Adipocyte (in vitro differentiated cells): ENCODE data around the gene TMED6.

Experiments used
- DNase-seq: peaks from one replicate; pipeline ENCODE4 v3.0.0-alpha.2; 2015; ENCODE audit warnings: low read depth
- H3K27me3 ChIP-seq: replicated peaks from 2 replicates; pipeline ENCODE4 v1.7.0; 2013; ENCODE audit warnings: mild to moderate bottlenecking, low read length, moderate library complexity; ENCODE audit not compliant: control insufficient read depth, insufficient read depth
- H3K36me3 ChIP-seq: 2 replicates; pipeline ENCODE4 v1.7.0; 2013; ENCODE audit warnings: low read length, mild to moderate bottlenecking, moderate library complexity; ENCODE audit not compliant: control insufficient read depth, insufficient read depth, severe bottlenecking
- H3K4me1 ChIP-seq: 2 replicates; pipeline ENCODE4 v1.7.0; 2013; ENCODE audit warnings: mild to moderate bottlenecking, low read length, moderate library complexity; ENCODE audit not compliant: control insufficient read depth, insufficient read depth
- H3K4me3 ChIP-seq: 2 replicates; pipeline ENCODE4 v1.7.0; 2013; ENCODE audit warnings: mild to moderate bottlenecking, low read length, moderate library complexity
- H3K9ac ChIP-seq: 2 replicates; pipeline ENCODE4 v1.7.0; 2013; ENCODE audit warnings: mild to moderate bottlenecking, low read length, moderate library complexity
- H3K9me3 ChIP-seq: 2 replicates; pipeline ENCODE4 v1.7.0; 2013; ENCODE audit warnings: mild to moderate bottlenecking, low read length, moderate library complexity; ENCODE audit not compliant: control insufficient read depth

Gene TMED6

DNA sequence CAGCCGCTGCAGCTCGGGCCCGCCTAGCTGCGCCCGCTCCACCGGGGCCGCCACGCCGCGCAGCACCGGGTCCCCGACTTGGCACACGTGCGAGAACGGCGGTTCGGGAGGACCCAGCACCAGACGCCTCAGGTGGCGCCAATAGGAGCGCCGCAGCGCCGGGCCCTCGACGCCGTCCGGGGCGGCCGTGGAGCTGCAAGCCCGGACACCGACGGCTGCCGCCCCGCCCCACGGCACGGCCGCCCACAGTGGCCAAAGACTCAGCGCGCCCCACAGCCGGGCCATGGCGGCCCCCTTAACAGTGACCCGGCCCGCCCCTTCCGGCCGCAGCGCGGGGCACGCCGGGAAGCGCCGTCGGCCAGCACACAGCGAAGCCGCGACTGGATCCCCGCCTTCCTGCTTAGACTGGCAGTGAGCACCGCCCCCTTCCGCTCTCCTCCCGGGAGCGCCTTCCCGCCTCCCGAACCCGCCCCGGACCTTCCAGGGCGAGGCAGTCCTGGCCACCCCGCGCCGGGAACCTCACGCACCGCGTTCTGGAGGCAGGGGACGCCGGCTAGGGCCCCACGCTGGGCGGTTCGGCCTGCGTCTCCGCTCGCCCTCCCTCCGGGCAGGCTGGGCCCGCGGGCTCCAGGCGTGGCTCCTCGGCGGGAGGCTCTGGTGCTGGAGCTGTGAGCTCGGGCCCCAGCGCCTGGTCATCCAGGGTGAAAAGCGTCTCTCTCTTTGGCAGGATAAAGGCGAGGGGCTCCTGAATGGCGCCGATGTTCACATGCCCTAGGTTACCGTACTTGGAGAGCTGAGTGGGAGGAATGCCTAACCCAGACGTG lies 21.1 kb downstream of the TMED6 start, which contains the start of gene PDF:
Gene PDF (minus strand): TSS at position 303 of the 824 bp plus-strand sequence. CDS start 18 bp downstream, at position 285.
- peaks cover 58% of the 10 kb centered on the region for H3K36me3 ChIP-seq

DNA sequence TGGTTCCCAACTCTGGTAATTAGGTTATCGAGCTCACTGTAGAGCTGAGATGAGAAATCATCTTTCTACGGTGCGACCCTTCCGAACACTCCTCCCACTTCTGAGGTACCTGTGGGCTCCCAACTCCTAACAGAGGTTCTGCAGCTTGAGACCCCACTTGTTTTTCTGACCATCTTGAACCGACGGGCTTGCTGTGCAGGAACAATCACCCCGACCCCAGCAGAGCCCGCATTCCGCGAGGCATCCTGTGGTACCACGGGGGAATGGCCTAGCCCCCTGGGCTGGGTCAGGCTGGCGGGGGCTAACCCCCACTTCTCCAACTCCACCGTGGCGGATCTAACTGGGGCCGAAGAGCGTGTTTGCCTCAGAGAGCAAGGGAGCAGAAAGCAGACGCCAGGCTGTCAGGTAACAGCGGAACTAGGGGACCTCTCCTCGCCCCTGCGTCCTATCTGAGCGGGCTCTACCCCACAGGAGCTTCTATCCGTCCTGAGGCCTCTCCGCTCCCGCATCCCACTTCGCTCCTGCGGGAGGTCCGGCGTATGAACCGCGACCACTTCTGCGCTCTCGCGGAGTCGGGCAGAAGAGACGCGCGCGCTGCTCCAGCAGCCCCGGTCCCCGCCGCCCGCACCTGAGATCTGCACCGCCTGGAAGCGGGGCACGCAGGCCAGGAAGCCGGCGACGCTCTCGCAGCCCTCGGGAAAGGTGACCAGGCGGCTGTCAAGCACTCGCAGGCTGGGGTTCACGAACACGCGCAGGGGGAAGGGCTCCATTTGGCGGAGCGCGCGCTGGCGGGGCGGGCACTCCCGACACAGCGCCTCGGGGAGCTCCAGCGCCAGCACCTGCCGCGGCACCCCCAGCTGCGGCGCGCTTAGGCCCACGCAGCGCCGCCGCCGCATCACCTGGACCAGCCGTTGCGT lies 22.0 kb downstream of the TMED6 start:
- Histone ChIP-seq H3K9me3 (no peaks in the 10 kb centered on the region), H3K4me3 (peak overlapping the region; percentile 88), H3K9ac (peak overlapping the region; percentile 96), H3K27me3 (no peaks in the 10 kb centered on the region), H3K36me3 (peaks cover 55% of the 10 kb centered on the region), H3K4me1 (peaks cover 37% of the 10 kb centered on the region)
- no peak for DNase-seq

More for the DNA sequence above, 21.1 kb downstream of the TMED6 start, which contains the start of gene PDF:
- no peaks in the 10 kb centered on the region for H3K9me3 ChIP-seq
- H3K27me3 ChIP-seq: no peaks in the 10 kb centered on the region
- DNase-seq: peak; percentile 98
- peak within 1 kb of the TSS; percentile 88 for H3K4me3 ChIP-seq
- H3K4me1 ChIP-seq: peaks cover 32% of the 10 kb centered on the region
- H3K9ac ChIP-seq: peak within 1 kb of the TSS; percentile 96

DNA sequence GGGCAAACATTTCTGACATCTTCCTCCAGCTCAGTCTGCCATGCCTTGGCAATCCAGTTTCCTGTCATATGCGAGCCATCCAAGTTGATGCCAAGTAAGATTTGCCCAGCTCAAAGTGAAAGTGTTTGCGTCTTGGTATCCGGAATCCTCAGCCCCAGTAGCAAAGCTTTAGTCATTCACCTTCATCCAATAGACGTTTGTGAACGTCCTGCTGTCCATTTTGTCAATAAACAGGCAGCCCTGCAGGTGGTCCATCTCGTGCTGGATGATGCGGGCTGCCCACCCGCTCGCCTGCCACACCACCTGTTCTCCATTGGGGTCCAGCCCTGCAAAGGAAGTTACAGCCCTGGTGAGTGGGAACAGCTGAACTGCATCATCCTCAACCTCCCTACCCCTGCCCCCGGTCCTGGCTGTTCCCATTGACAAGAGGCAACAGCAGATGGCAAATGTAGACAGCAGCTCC lies 22.7 kb downstream of the TMED6 start:
- H3K9me3 ChIP-seq: no peaks in the 10 kb centered on the region
- H3K27me3 ChIP-seq: no peaks in the 10 kb centered on the region
- peaks cover 42% of the 10 kb centered on the region for H3K4me1 ChIP-seq
- H3K9ac ChIP-seq: peak overlapping the region; percentile 96
- H3K4me3 ChIP-seq: peak overlapping the region; percentile 88
- peaks cover 55% of the 10 kb centered on the region for H3K36me3 ChIP-seq
- no peak for DNase-seq

DNA sequence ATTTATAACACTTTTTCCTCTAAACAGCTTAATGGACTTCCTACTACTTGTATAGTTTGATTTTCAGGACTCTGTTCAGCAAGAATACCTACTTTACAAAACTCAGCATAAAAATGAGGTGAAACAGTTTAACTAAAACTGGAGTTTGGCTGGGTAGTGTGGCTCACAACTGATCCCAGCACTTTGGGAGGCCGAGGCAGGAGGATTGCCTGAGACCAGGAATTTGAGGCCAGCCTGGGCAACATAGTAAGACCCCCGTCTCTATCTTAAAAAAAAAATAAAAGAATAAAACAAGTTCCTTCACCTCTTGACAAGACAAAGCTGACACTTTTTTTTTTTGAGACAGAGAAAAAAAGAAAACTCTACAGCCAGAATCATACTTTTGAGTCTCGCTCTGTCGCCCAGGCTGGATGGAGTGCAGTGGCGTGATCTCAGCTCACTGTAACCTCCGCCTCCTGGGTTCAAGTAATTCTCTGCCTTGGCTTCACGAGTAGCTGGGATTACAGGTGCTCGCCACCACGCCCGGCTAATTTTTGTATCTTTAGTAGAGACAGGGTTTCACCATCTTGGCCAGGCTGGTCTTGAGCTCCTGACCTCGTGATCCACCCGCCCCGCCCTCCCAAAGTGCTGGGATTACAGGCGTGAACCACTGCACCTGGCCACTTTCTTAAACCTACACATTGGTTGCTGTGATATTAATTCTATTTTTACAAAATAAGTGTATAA lies 23.8 kb downstream of the TMED6 start:
- DNase-seq: no peak
- Histone ChIP-seq H3K27me3 (no peaks in the 10 kb centered on the region), H3K4me1 (peaks cover 44% of the 10 kb centered on the region), H3K9me3 (no peaks in the 10 kb centered on the region), H3K9ac (no peak overlapping the region), H3K36me3 (peaks cover 54% of the 10 kb centered on the region), H3K4me3 (no peak overlapping the region)

DNA sequence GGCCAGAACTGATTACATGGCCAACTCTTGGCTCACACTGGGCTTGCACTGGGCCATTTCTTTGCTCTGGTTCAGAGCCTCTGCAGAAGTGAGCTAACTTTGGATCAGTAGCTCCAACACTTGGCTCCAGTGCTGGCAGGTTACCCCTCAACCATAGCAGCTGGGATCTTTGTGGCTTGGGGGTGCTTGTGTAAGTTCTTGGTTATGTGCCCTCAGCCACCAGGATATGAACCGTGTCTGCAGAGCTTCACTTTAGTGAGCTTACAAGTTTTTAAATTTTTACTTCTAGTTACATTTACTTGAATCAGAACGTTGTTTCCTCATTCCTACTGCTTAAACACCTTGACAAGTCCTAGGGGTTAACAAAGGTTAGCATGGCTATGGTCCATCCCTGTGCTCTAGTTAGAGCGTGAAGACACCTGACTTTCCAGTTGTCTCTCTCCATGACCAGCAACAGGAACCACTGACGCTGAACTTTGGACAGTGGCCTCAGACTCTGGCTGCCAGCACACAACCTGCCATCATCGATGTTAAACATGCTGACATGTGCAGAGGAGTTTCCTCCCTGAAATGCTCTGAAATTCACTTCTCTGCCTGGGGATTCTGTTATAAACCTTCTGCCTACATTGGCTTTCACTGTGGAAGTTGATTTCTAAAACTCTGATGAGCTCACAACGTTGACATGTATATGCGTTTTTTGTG lies 25.3 kb downstream of the TMED6 start:
- Histone ChIP-seq H3K4me1 (peaks cover 44% of the 10 kb centered on the region), H3K9me3 (no peaks in the 10 kb centered on the region), H3K36me3 (peaks cover 56% of the 10 kb centered on the region), H3K4me3 (no peak overlapping the region), H3K9ac (no peak overlapping the region), H3K27me3 (no peaks in the 10 kb centered on the region)
- DNase-seq: no peak

DNA sequence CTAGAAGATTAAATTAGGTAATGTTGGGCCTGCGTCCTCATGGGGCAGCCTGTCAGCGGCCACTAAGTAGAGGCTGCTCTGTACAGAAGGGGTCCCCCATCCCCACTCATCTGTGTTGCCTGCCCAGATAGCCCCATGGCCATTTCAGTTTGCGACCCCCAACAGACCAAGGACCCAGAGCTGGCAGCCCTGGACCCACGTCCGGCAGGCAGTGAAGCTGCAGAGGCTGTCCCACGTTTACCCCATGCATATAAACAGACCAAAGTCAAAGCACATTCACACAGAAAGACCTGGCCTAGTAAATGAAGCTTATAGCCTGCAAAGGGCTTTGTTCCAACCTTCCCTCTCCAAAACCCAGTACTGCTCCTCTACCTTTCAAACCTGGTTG lies 25.8 kb downstream of the TMED6 start:
- Histone ChIP-seq H3K4me3 (no peak overlapping the region), H3K27me3 (no peaks in the 10 kb centered on the region), H3K4me1 (peaks cover 44% of the 10 kb centered on the region), H3K9me3 (no peaks in the 10 kb centered on the region), H3K36me3 (peaks cover 62% of the 10 kb centered on the region), H3K9ac (no peak overlapping the region)
- no peak for DNase-seq

DNA sequence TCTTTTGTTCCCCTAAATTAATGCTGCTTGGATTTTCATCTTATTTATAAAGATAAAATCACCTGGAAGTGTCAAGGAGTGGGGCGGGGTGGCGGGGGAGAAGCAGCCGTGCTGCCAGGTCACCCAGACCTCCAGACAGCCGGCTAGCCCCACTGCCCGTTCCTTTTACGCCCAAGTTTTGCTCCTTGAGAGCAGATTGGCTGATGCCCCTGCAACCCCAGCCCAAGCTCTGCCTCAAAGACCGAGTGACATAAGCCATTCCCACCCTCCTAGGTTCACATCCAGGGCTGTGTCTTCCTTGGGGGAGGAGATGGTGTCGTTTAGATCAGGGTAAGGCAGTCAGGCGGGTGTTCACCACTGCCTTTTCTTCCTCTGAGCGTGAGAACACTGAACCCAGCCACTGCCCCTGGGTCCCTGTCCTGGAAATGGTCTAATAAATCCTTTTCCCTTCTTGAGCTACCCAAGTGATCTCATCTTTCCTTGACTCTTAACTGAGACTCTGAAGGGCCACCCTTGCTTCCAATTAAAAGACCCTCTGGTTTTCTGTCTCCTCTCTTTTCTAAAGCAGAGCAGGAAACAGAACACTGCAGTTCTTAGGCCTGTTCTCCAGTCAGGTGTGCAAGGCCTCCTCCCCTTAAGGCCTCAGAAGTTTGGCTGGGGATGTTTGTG lies 26.9 kb downstream of the TMED6 start:
- DNase-seq: no peak
- Histone ChIP-seq H3K9me3 (no peaks in the 10 kb centered on the region), H3K36me3 (peaks cover 72% of the 10 kb centered on the region), H3K4me1 (peaks cover 44% of the 10 kb centered on the region), H3K27me3 (no peaks in the 10 kb centered on the region), H3K9ac (peak overlapping the region; percentile 23), H3K4me3 (no peak overlapping the region)

DNA sequence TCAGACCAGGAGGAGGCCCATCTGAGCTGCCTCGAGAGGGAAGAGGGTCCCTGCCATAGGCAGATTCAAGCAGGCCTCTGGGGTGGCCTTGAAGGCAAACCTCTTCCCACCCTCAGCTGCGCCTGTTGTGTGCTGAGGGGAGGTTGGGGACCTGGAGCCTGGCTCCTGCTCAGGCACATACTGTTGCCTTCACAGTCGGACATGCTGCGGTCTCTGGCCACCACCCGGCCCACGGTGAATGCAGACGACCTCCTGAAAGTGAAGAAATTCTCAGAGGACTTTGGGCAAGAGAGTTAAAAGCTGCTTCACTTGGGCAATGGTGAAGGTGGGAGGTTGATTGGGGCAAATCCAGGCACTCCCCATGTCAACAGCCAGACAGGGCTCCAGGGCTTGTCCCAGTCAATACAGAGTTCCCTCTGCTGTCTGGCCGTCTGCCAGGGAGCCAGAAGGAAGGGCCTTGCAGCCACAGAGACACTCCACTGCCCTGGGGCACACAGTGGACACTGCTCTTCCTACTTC lies 27.5 kb downstream of the TMED6 start:
- H3K4me1 ChIP-seq: peaks cover 38% of the 10 kb centered on the region
- no peaks in the 10 kb centered on the region for H3K27me3 ChIP-seq
- peaks cover 79% of the 10 kb centered on the region for H3K36me3 ChIP-seq
- no peak overlapping the region for H3K4me3 ChIP-seq
- no peak overlapping the region for H3K9ac ChIP-seq
- no peak for DNase-seq
- no peaks in the 10 kb centered on the region for H3K9me3 ChIP-seq

DNA sequence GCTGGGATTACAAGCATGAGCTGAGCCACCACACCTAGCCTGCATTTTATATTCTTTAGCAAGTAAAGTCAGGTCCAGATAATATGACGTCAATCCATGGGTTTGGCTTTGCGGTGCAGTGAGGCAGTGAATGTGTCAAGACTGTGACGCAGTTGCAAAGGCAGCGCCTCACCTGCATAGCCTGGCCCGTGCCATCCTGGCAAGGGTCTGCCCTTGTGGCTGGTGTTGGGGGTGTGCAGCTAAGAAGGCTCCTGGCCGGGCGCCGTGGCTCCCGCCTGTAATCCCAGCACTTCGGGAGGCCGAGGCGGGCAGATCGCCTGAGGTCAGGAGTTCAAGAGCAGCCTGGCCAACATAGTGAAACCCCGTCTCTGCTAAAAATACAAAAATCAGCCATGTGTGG lies 28.2 kb downstream of the TMED6 start:
- H3K9me3 ChIP-seq: no peaks in the 10 kb centered on the region
- H3K36me3 ChIP-seq: peaks cover 83% of the 10 kb centered on the region
- peaks cover 32% of the 10 kb centered on the region for H3K4me1 ChIP-seq
- H3K4me3 ChIP-seq: no peak overlapping the region
- H3K27me3 ChIP-seq: no peaks in the 10 kb centered on the region
- no peak for DNase-seq
- H3K9ac ChIP-seq: no peak overlapping the region

DNA sequence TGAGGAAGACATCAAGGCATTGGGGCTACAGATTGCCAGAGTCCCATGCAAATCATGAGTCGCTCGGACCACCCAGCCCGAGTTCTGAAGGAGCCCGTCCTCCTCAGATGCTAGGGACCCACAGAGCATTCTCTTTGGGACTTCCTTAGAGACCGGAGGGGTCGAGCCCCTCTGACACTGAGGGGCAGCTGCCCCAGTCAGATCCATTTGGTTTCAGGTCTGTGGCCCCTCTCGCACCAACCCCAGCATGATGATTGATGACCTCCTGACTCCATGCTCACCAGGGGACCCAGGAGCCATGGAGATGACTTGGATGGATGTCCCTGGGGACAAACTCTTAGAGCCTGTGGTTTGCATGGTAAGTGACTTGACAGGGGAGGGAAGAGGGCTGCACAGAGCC lies 29.2 kb downstream of the TMED6 start:
- Histone ChIP-seq H3K27me3 (no peaks in the 10 kb centered on the region), H3K4me1 (peaks cover 27% of the 10 kb centered on the region), H3K9me3 (no peaks in the 10 kb centered on the region), H3K36me3 (peaks cover 83% of the 10 kb centered on the region), H3K4me3 (no peak overlapping the region), H3K9ac (no peak overlapping the region)
- DNase-seq: no peak
